Smooth muscle cell (in vitro differentiated cells): Measurements from ENCODE around the gene RNF7. TPM values are rescaled to one million over a fixed set of nuclear protein-coding genes. Genes with fewer than 3 reads are reported as not detected.

Experiments
- DNase-seq: peaks from one replicate; lab custom pipeline; 2025; ENCODE audit not compliant: unreplicated experiment; lab: John Stamatoyannopoulos, UW
- H2AFZ ChIP-seq: fragments of 200-600 bp; sonication (generic); 2 replicates; pipeline ENCODE4 v1.6.0; 2016; ENCODE audit warnings: antibody characterized with exemption, low read depth, mild to moderate bottlenecking
- H3F3A ChIP-seq: fragments of 200-600 bp; sonication (generic); 2 replicates; pipeline ENCODE4 v1.6.0; 2017; ENCODE audit warnings: antibody characterized with exemption, low read depth
- H3K27ac ChIP-seq: fragments of 200-600 bp; sonication (generic); 2 replicates; pipeline ENCODE4 v1.5.1; 2016; ENCODE audit warnings: low read depth, mild to moderate bottlenecking
- H3K27me3 ChIP-seq: fragments of 200-600 bp; sonication (generic); 2 replicates; pipeline ENCODE4 v1.6.1; 2016; ENCODE audit warnings: low read depth, mild to moderate bottlenecking
- H3K36me3 ChIP-seq: fragments of 200-600 bp; sonication (generic); 2 replicates; pipeline ENCODE4 v1.5.1; 2016; ENCODE audit warnings: low read depth
- H3K4me1 ChIP-seq: fragments of 200-600 bp; sonication (generic); 2 replicates; pipeline ENCODE4 v1.5.1; 2016; ENCODE audit warnings: low read depth
- H3K4me2 ChIP-seq: fragments of 200-600 bp; sonication (generic); 2 replicates; pipeline ENCODE4 v1.6.0; 2016; ENCODE audit warnings: mild to moderate bottlenecking
- H3K4me3 ChIP-seq: fragments of 200-600 bp; sonication (generic); 2 replicates; pipeline ENCODE4 v1.5.1; 2016; ENCODE audit warnings: mild to moderate bottlenecking
- H3K79me2 ChIP-seq: fragments of 200-600 bp; sonication (generic); 2 replicates; pipeline ENCODE4 v1.6.0; 2016; ENCODE audit warnings: low read depth, mild to moderate bottlenecking
- H3K9ac ChIP-seq: fragments of 200-600 bp; sonication (generic); 2 replicates; pipeline ENCODE4 v1.6.0; 2016; ENCODE audit warnings: low read depth
- H3K9me3 ChIP-seq: fragments of 200-600 bp; sonication (generic); replicated peaks from 2 replicates; pipeline ENCODE4 v1.5.1; 2016; ENCODE audit warnings: low read depth
- H4K20me1 ChIP-seq: fragments of 200-600 bp; sonication (generic); 2 replicates; pipeline ENCODE4 v1.6.0; 2016; ENCODE audit warnings: low read depth
- CTCF ChIP-seq: fragments of 200-600 bp; sonication (generic); IDR thresholded peaks from 2 replicates; pipeline ENCODE4 v1.5.1; 2017; ENCODE audit warnings: borderline replicate concordance, mild to moderate bottlenecking, antibody characterized with exemption; ENCODE audit not compliant: insufficient read depth, poor library complexity, severe bottlenecking
- WGBS: methylation state at CpG from one replicate; pipeline ENCODE4 v1.1.7; 2016; ENCODE audit warnings: low lambda C conversion rate; 5-methylcytosine and 5-hydroxymethylcytosine counted together
- polyA plus RNA-seq: library from polyadenylated mRNA; unstranded; fragments of >200 nt; fragmentation: Nextera tagmentation; extraction: Ambion mirVana; gene quantifications from 2 replicates; pipeline ENCODE4 v1.2.1, GENCODE V29; 2016
- total RNA-seq: library from RNA; depleted of rRNA; stranded (reverse); fragments of >200 nt; gene quantifications from 2 replicates; pipeline ENCODE4 v1.2.3, GENCODE V29; 2014

Gene RNF7
- total and polyA plus RNA-seq, 2 experiments from 2014 or later: 130 to 229 TPM

GRCh38 chr3:141710888-141711616 lies 27.0 kb upstream of the RNF7 start:
- H3K4me1 ChIP-seq: no peaks in the 10 kb centered on the region
- H3K36me3 ChIP-seq: no peaks in the 10 kb centered on the region
- no peak overlapping the region for H3K9ac ChIP-seq
- H3K4me2 ChIP-seq: no peak overlapping the region
- WGBS: 78% methylated on average over 6 of the region's 6 CpGs
- no peak for DNase-seq
- no peak for TF ChIP-seq CTCF
- no peaks in the 10 kb centered on the region for H3F3A ChIP-seq
- H3K4me3 ChIP-seq: no peak overlapping the region
- no peaks in the 10 kb centered on the region for H3K27me3 ChIP-seq
- H2AFZ ChIP-seq: peak overlapping the region; percentile 32
- H3K79me2 ChIP-seq: no peaks in the 10 kb centered on the region
- no peak overlapping the region for H3K27ac ChIP-seq
- H3K9me3 ChIP-seq: peaks cover 3% of the 10 kb centered on the region
- H4K20me1 ChIP-seq: no peaks in the 10 kb centered on the region

GRCh38 chr3:141714671-141715070 lies 23.4 kb upstream of the RNF7 start:
- no peak overlapping the region for H3K4me2 ChIP-seq
- H3K27ac ChIP-seq: no peak overlapping the region
- TF ChIP-seq CTCF: no peak
- no peaks in the 10 kb centered on the region for H3K4me1 ChIP-seq
- H3K9me3 ChIP-seq: peaks cover 5% of the 10 kb centered on the region
- no peaks in the 10 kb centered on the region for H3K27me3 ChIP-seq
- no peaks in the 10 kb centered on the region for H3F3A ChIP-seq
- no peak overlapping the region for H2AFZ ChIP-seq
- H3K36me3 ChIP-seq: no peaks in the 10 kb centered on the region
- H3K79me2 ChIP-seq: no peaks in the 10 kb centered on the region
- no peak overlapping the region for H3K4me3 ChIP-seq
- no peaks in the 10 kb centered on the region for H4K20me1 ChIP-seq
- H3K9ac ChIP-seq: no peak overlapping the region
- 100% methylated on average over 1 of the region's 1 CpG for WGBS
- no peak for DNase-seq

GRCh38 chr3:141722081-141722480 lies 16.0 kb upstream of the RNF7 start:
- no peak overlapping the region for H3K27ac ChIP-seq
- H3K4me2 ChIP-seq: no peak overlapping the region
- no peak overlapping the region for H3K4me3 ChIP-seq
- no peaks in the 10 kb centered on the region for H3K36me3 ChIP-seq
- no peak for DNase-seq
- H3K9ac ChIP-seq: no peak overlapping the region
- H4K20me1 ChIP-seq: no peaks in the 10 kb centered on the region
- H3K79me2 ChIP-seq: no peaks in the 10 kb centered on the region
- no peak for TF ChIP-seq CTCF
- 93% methylated on average over 2 of the region's 2 CpGs for WGBS
- no peaks in the 10 kb centered on the region for H3K9me3 ChIP-seq
- H3F3A ChIP-seq: no peaks in the 10 kb centered on the region
- no peak overlapping the region for H2AFZ ChIP-seq
- no peaks in the 10 kb centered on the region for H3K27me3 ChIP-seq
- H3K4me1 ChIP-seq: no peaks in the 10 kb centered on the region

DNA sequence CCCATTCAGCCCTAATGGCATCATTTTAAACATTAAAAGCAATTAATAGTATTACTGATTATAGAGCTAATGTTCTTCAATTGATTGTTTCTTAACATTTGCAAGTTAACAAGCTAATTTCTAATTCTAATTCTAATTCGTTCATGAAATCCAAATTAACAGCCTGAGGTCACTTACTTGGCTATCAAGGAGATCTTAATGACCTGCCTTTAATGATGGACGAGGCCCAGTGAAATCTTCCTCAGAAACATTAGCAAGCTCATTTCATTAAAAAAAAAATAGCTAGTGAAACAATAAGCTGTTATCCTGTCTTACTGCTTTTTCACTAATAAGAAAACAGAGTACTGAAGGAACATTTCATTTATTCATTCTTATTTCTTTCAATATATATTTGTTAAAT lies 15.4 kb upstream of the RNF7 start:
- Histone ChIP-seq H3K27me3 (no peaks in the 10 kb centered on the region), H3K4me2 (no peak overlapping the region), H3K27ac (no peak overlapping the region), H3K36me3 (no peaks in the 10 kb centered on the region), H3K79me2 (no peaks in the 10 kb centered on the region), H3F3A (no peaks in the 10 kb centered on the region), H3K9ac (no peak overlapping the region), H2AFZ (no peak overlapping the region), H4K20me1 (no peaks in the 10 kb centered on the region), H3K9me3 (no peaks in the 10 kb centered on the region), H3K4me3 (no peak overlapping the region), H3K4me1 (no peaks in the 10 kb centered on the region)
- no peak for TF ChIP-seq CTCF
- WGBS: 65% methylated on average over 2 of the region's 2 CpGs
- DNase-seq: no peak
